Karpas-422 (cell line): ENCODE measurements around the gene CDKN2AIP. TPM values are rescaled to one million over a fixed set of nuclear protein-coding genes. Genes with fewer than 3 reads are reported as not detected.
"Not testable (repeated sequence)": the region's sequence is repeated elsewhere in the genome, so short reads cannot be mapped to it uniquely, and the experiment has no call there.

Experiments used
- DNase-seq: peaks from one replicate; pipeline ENCODE4 v3.0.0-alpha.2; 2015
- H2AFZ ChIP-seq: fragments of 200-600 bp; sonication (generic); 2 replicates; pipeline ENCODE4 v1.6.1; 2014; ENCODE audit warnings: antibody characterized with exemption, low read length, mixed read lengths
- H3K27ac ChIP-seq: fragments of 200-600 bp; sonication (generic); 2 replicates; pipeline ENCODE4 v1.5.1; 2014; ENCODE audit warnings: mild to moderate bottlenecking, low read length, moderate library complexity
- H3K27me3 ChIP-seq: fragments of 200-600 bp; sonication (generic); 2 replicates; pipeline ENCODE4 v1.6.1; 2014; ENCODE audit warnings: low read length, mixed read lengths
- H3K36me3 ChIP-seq: fragments of 200-600 bp; sonication (generic); 2 replicates; pipeline ENCODE4 v1.6.1; 2014; ENCODE audit warnings: low read length, mixed read lengths; ENCODE audit not compliant: insufficient read depth
- H3K4me1 ChIP-seq: fragments of 200-600 bp; sonication (generic); 2 replicates; pipeline ENCODE4 v1.6.1; 2014; ENCODE audit warnings: mild to moderate bottlenecking, low read length, mixed read lengths
- H3K4me2 ChIP-seq: fragments of 200-600 bp; sonication (generic); 2 replicates; pipeline ENCODE4 v1.6.1; 2014; ENCODE audit warnings: low read length, low read depth, mild to moderate bottlenecking; ENCODE audit not compliant: poor library complexity, severe bottlenecking
- H3K4me3 ChIP-seq: fragments of 200-600 bp; sonication (generic); 2 replicates; pipeline ENCODE4 v1.5.1; 2014; ENCODE audit warnings: mild to moderate bottlenecking, antibody characterized with exemption, low read length, mixed read lengths
- H3K79me2 ChIP-seq: fragments of 200-600 bp; sonication (generic); 2 replicates; pipeline ENCODE4 v1.6.1; 2014; ENCODE audit warnings: mild to moderate bottlenecking, low read length, mixed read lengths
- H3K9ac ChIP-seq: fragments of 200-600 bp; sonication (generic); 2 replicates; pipeline ENCODE4 v1.6.0; 2014; ENCODE audit warnings: low read length
- H3K9me2 ChIP-seq: fragments of 200-600 bp; sonication (generic), shearing (Covaris generic); replicated peaks from 2 replicates; pipeline ENCODE4 v1.6.0; 2014; ENCODE audit warnings: mild to moderate bottlenecking, low read length, moderate library complexity; ENCODE audit not compliant: insufficient read depth
- H3K9me3 ChIP-seq: fragments of 300-700, 200-600 bp; sonication (generic); 2 replicates; pipeline ENCODE4 v1.6.1; 2014; ENCODE audit warnings: low read length, mixed read lengths
- H4K20me1 ChIP-seq: fragments of 200-600 bp; sonication (generic); 2 replicates; pipeline ENCODE4 v1.6.1; 2014; ENCODE audit warnings: mild to moderate bottlenecking, antibody characterized with exemption, low read length, low read depth; ENCODE audit not compliant: insufficient read depth
- total RNA-seq: library from RNA; depleted of rRNA; stranded (reverse); fragments of >200 nt; shearing (Covaris generic); gene quantifications from 2 replicates; pipeline ENCODE4 v1.2.3, GENCODE V29; 2014; ENCODE audit warnings: low replicate concordance

CDKN2AIP gene
- total RNA-seq, 1 experiment from 2014 or later, result 16.8 TPM

DNA sequence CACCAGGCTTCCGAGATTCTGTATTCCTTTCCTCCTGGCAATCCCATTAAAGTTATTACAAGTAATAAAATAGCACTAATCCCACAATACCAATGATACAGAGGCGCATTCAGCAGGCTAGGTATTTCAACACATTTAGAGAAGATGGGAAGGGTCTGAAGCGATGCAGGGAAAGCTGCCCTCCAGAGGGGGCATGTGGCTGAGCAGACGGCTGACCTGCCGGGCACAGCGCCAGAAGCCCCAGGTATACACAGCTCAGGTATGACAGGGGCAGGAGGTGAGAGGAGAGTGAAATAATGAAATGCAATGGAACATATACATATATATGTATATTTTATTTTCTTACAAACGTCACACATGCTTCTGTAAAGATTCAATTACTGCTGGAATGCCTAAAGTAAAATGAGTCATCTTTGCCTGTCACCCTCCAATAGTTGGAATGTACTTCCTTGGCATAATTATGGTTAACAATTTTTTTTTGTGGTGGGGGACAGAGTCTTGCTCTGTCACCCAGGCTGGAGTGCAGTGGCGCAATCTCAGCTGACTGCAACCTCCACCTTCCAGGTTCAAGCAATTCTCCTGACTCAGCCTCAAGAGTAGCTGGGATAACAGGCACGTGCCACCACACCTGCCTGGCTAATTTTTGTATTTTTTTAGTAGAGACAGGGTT lies 21.3 kb upstream of the CDKN2AIP start:
- no peaks in the 10 kb centered on the region for H3K79me2 ChIP-seq
- H3K4me3 ChIP-seq, result no peak overlapping the region
- no peaks in the 10 kb centered on the region for H4K20me1 ChIP-seq
- no peak overlapping the region for H3K27ac ChIP-seq
- no peaks in the 10 kb centered on the region for H3K9me3 ChIP-seq
- H3K4me1 ChIP-seq, result no peaks in the 10 kb centered on the region
- no peak for DNase-seq
- no peak overlapping the region for H3K4me2 ChIP-seq
- no peaks in the 10 kb centered on the region for H3K27me3 ChIP-seq
- H2AFZ ChIP-seq, result no peak overlapping the region
- H3K9ac ChIP-seq, result no peak overlapping the region
- H3K9me2 ChIP-seq, result no peaks in the 10 kb centered on the region
- H3K36me3 ChIP-seq, result no peaks in the 10 kb centered on the region

DNA sequence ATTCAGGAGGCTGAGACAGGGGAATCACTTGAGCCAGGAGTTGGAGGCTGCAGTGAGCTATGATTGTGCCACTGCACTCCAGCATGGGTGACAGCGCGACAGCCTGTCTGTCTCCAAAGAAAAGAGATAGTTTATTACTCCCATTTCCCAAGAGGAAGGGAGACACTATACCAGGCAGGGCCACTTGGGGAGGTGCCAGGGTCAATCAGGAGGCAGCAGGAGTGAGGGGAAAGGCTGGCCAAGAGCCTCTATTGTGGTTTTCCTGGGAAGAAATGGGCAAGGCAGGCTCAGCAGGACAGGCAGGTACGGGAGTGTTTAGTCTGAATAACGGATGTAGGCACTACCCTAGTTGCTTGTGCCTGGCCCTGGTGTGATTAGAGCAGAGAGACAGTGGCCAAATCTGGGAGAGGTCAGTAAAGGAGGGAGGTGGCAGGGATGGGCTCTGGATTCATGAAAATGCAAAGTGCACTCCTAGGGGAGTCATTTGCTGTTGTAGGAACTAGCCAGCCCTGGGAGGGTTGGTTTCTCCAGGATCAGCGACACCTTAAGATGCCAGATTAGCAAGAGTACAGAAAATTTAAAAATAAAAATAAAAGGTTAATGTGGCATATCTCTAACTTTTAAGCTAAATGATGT lies 20.2 kb upstream of the CDKN2AIP start:
- Histone ChIP-seq H3K9ac (no peak overlapping the region), H3K27me3 (no peaks in the 10 kb centered on the region), H3K27ac (no peak overlapping the region), H4K20me1 (no peaks in the 10 kb centered on the region), H3K4me1 (no peaks in the 10 kb centered on the region), H2AFZ (no peak overlapping the region), H3K9me3 (no peaks in the 10 kb centered on the region), H3K9me2 (no peaks in the 10 kb centered on the region), H3K36me3 (no peaks in the 10 kb centered on the region), H3K4me3 (no peak overlapping the region), H3K79me2 (no peaks in the 10 kb centered on the region), H3K4me2 (no peak overlapping the region)
- no peak for DNase-seq

GRCh38 chr4:183426507-183426906 lies 17.9 kb upstream of the CDKN2AIP start:
- H3K27ac ChIP-seq, result no peak overlapping the region
- DNase-seq, result no peak

GRCh38 chr4:183429489-183429888 lies 14.9 kb upstream of the CDKN2AIP start:
- no peak for DNase-seq
- Histone ChIP-seq H3K4me2 (no peak overlapping the region), H3K27me3 (no peaks in the 10 kb centered on the region), H4K20me1 (no peaks in the 10 kb centered on the region), H3K9me2 (no peaks in the 10 kb centered on the region), H3K36me3 (no peaks in the 10 kb centered on the region), H2AFZ (no peak overlapping the region), H3K4me3 (no peak overlapping the region), H3K27ac (no peak overlapping the region), H3K9ac (no peak overlapping the region), H3K9me3 (no peaks in the 10 kb centered on the region), H3K79me2 (no peaks in the 10 kb centered on the region), H3K4me1 (no peaks in the 10 kb centered on the region)

More at GRCh38 chr4:183426507-183426906, 17.9 kb upstream of the CDKN2AIP start:
- no peaks in the 10 kb centered on the region for H3K9me3 ChIP-seq
- no peak overlapping the region for H3K4me2 ChIP-seq
- H4K20me1 ChIP-seq, result no peaks in the 10 kb centered on the region
- H3K27me3 ChIP-seq, result no peaks in the 10 kb centered on the region
- no peak overlapping the region for H2AFZ ChIP-seq
- H3K79me2 ChIP-seq, result no peaks in the 10 kb centered on the region
- H3K36me3 ChIP-seq, result no peaks in the 10 kb centered on the region
- no peak overlapping the region for H3K4me3 ChIP-seq
- no peaks in the 10 kb centered on the region for H3K9me2 ChIP-seq
- H3K4me1 ChIP-seq, result no peaks in the 10 kb centered on the region
- no peak overlapping the region for H3K9ac ChIP-seq

- DNase-seq, result no peak
- no peaks in the 10 kb centered on the region for H3K27me3 ChIP-seq
- no peaks in the 10 kb centered on the region for H3K4me1 ChIP-seq
- H3K9me2 ChIP-seq, result no peaks in the 10 kb centered on the region
- no peaks in the 10 kb centered on the region for H3K79me2 ChIP-seq
- H3K9me3 ChIP-seq, result no peaks in the 10 kb centered on the region
- H3K9ac ChIP-seq, result no peak overlapping the region
- H3K4me2 ChIP-seq, result no peak overlapping the region
- no peaks in the 10 kb centered on the region for H3K36me3 ChIP-seq
- no peak overlapping the region for H3K27ac ChIP-seq
- no peak overlapping the region for H2AFZ ChIP-seq
- H4K20me1 ChIP-seq, result no peaks in the 10 kb centered on the region
- H3K4me3 ChIP-seq, result no peak overlapping the region
Measured at GRCh38 chr4:183430317-183430993, 14.0 kb upstream of the CDKN2AIP start.

DNA sequence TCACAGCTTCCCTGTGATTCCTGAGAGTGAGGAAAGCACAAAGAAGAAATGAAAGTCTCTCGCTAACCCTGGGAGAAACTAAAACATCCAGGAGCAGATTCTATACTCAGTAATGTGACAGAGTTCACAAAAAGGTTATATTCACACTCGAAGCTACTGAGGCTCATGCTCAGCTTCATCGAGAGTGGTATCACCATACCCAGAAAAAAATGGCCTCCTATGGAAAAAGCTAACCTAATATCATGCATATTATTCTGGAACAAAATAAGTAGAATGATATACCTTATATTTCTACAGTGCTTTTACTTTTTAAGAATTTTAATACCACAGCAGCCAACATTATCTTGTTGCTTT lies 13.5 kb upstream of the CDKN2AIP start:
- Histone ChIP-seq H3K36me3 (no peaks in the 10 kb centered on the region), H3K4me2 (no peak overlapping the region), H2AFZ (no peak overlapping the region), H3K4me3 (no peak overlapping the region), H4K20me1 (no peaks in the 10 kb centered on the region), H3K79me2 (no peaks in the 10 kb centered on the region), H3K27ac (no peak overlapping the region), H3K9ac (no peak overlapping the region), H3K9me2 (no peaks in the 10 kb centered on the region), H3K4me1 (no peaks in the 10 kb centered on the region), H3K27me3 (no peaks in the 10 kb centered on the region), H3K9me3 (no peaks in the 10 kb centered on the region)
- no peak for DNase-seq

DNA sequence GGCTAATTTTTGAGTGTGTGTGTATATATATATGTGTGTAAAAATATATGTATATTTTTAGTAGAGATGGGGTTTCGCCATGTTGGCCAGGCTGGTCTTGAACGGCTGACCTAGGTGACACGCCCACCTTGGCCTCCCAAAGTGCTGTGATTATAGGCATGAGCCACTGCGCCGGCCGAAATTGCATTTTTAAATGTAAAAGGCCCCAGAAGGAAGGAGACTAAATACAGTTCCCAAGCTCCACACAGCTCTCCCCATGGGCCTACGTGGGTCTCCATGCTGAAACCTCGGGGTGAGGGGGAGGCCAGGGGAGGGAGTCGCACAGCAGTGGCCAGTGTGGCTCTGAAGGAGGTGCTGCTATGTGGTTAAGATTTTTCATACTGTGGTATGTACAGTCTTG lies 12.8 kb upstream of the CDKN2AIP start:
- Histone ChIP-seq H3K9ac (no peak overlapping the region), H3K9me3 (no peaks in the 10 kb centered on the region), H3K36me3 (no peaks in the 10 kb centered on the region), H3K27me3 (no peaks in the 10 kb centered on the region), H3K9me2 (no peaks in the 10 kb centered on the region), H3K27ac (no peak overlapping the region), H3K4me1 (no peaks in the 10 kb centered on the region), H3K4me3 (no peak overlapping the region), H2AFZ (no peak overlapping the region), H4K20me1 (no peaks in the 10 kb centered on the region), H3K79me2 (no peaks in the 10 kb centered on the region), H3K4me2 (no peak overlapping the region)
- no peak for DNase-seq

DNA sequence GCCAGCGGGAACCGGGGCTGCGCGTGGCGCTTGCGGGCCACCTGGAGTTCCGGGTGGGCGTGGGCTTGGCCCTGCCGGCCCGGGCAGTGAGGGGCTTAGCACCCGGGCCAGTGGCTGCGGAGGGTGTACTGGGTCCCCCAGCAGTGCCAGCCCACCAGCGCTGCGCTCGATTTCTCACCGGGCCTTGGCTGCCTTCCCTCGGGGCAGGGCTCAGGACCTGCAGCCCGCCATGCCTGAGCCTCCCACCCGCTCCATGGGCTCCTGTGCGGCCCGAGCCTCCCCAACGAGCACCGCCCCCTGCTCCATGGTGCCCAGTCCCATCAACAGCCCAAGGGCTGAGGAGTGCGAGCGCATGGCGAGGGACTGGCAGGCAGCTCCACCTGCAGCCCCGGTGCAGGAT lies 11.3 kb upstream of the CDKN2AIP start:
- DNase-seq, H3K27me3 ChIP-seq, H3K9me3 ChIP-seq: not testable (repeated sequence)

More for the DNA sequence above, 11.3 kb upstream of the CDKN2AIP start:
- H3K36me3 ChIP-seq, H3K4me2 ChIP-seq, H2AFZ ChIP-seq, H3K9ac ChIP-seq, H3K9me2 ChIP-seq, H3K79me2 ChIP-seq, H3K4me1 ChIP-seq, H3K4me3 ChIP-seq, H3K27ac ChIP-seq, H4K20me1 ChIP-seq: not testable (repeated sequence)
